OCI-LY1 (cell line): ENCODE data around the gene FFAR2.
"Not testable (repeated sequence)": the region's sequence is repeated elsewhere in the genome, so short reads cannot be mapped to it uniquely, and the experiment has no call there.

ENCODE experiments used
- H2AFZ ChIP-seq: fragments of 200-600 bp; sonication (generic), shearing (Covaris generic); 2 replicates; pipeline ENCODE4 v1.6.0; 2014; ENCODE audit warnings: antibody characterized with exemption, mild to moderate bottlenecking, low read length
- H3F3A ChIP-seq: fragments of 200-600 bp; sonication (generic), shearing (Covaris generic); 2 replicates; pipeline ENCODE4 v1.6.0; 2014; ENCODE audit warnings: mild to moderate bottlenecking, antibody characterized with exemption, low read length, moderate library complexity; ENCODE audit not compliant: insufficient read depth
- H3K27ac ChIP-seq: fragments of 200-600 bp; sonication (generic); 2 replicates; pipeline ENCODE4 v1.5.1; 2014; ENCODE audit warnings: low read length, mixed run types, mild to moderate bottlenecking, low read depth; ENCODE audit not compliant: poor library complexity, severe bottlenecking
- H3K27me3 ChIP-seq: fragments of 200-600 bp; sonication (generic); 2 replicates; pipeline ENCODE4 v1.6.0; 2014; ENCODE audit warnings: antibody characterized with exemption, mild to moderate bottlenecking, low read length, moderate library complexity; ENCODE audit not compliant: insufficient read depth
- H3K36me3 ChIP-seq: fragments of 200-600 bp; sonication (generic); 2 replicates; pipeline ENCODE4 v1.6.1; 2014; ENCODE audit warnings: mild to moderate bottlenecking, antibody characterized with exemption, low read length, moderate library complexity, mixed read lengths; ENCODE audit not compliant: insufficient read depth
- H3K4me1 ChIP-seq: fragments of 200-600 bp; sonication (generic); 2 replicates; pipeline ENCODE4 v1.5.1; 2014; ENCODE audit warnings: mild to moderate bottlenecking, low read length, moderate library complexity; ENCODE audit not compliant: insufficient read depth, severe bottlenecking
- H3K4me2 ChIP-seq: fragments of 200-600 bp; sonication (generic), shearing (Covaris generic); 2 replicates; pipeline ENCODE4 v1.6.1; 2014; ENCODE audit warnings: low read length
- H3K4me3 ChIP-seq: fragments of 200-600 bp; sonication (generic); 2 replicates; pipeline ENCODE4 v1.5.1; 2014; ENCODE audit warnings: low read length, low read depth, mild to moderate bottlenecking, mixed read lengths; ENCODE audit not compliant: poor library complexity, severe bottlenecking
- H3K79me2 ChIP-seq: fragments of 200-600 bp; shearing (Covaris generic); 2 replicates; pipeline ENCODE4 v1.6.1; 2016; ENCODE audit warnings: mixed run types, low read length, mixed read lengths; ENCODE audit not compliant: insufficient read depth
- H3K9ac ChIP-seq: fragments of 200-600 bp; sonication (generic), shearing (Covaris generic); 2 replicates; pipeline ENCODE4 v1.6.1; 2014; ENCODE audit warnings: mild to moderate bottlenecking, low read length, mixed read lengths
- H3K9me2 ChIP-seq: fragments of 200-600 bp; sonication (generic), shearing (Covaris generic); 2 replicates; pipeline ENCODE4 v1.6.1; 2014; ENCODE audit warnings: low read depth, mild to moderate bottlenecking, low read length, mixed read lengths
- H3K9me3 ChIP-seq: fragments of 200-600 bp; shearing (Covaris generic); 2 replicates; pipeline ENCODE4 v1.6.1; 2014; ENCODE audit warnings: low read length, mixed read lengths
- H4K20me1 ChIP-seq: fragments of 200-600 bp; sonication (generic), shearing (Covaris generic); 2 replicates; pipeline ENCODE4 v1.6.0; 2016; ENCODE audit warnings: mild to moderate bottlenecking, low read length; ENCODE audit not compliant: insufficient read depth
- CTCF ChIP-seq: fragments of 200-600 bp; sonication (generic), shearing (Covaris generic); IDR thresholded peaks from 2 replicates; pipeline ENCODE4 v1.5.1; 2017; ENCODE audit warnings: mild to moderate bottlenecking, antibody characterized with exemption, low read length, moderate library complexity, mixed read lengths
- EZH2 ChIP-seq: fragments of 200-600 bp; sonication (generic), shearing (Covaris generic); IDR thresholded peaks from 2 replicates; pipeline ENCODE4 v1.8.0; 2017; ENCODE audit warnings: borderline replicate concordance, mixed run types, mild to moderate bottlenecking, antibody characterized with exemption, low read length, moderate library complexity, mixed read lengths

The FFAR2 gene

GRCh38 chr19:35399948-35400772 is 47.9 kb upstream of the FFAR2 start:
- no peaks in the 10 kb centered on the region for H3K36me3 ChIP-seq
- H3F3A ChIP-seq: no peaks in the 10 kb centered on the region
- no peak overlapping the region for H3K4me3 ChIP-seq
- H3K4me1 ChIP-seq: no peaks in the 10 kb centered on the region
- H3K27me3 ChIP-seq: peaks cover 3% of the 10 kb centered on the region; the same call in 1 of the 2 replicates
- no peaks in the 10 kb centered on the region for H3K9me2 ChIP-seq
- H3K9me3 ChIP-seq: no peaks in the 10 kb centered on the region
- H4K20me1 ChIP-seq: no peaks in the 10 kb centered on the region
- H2AFZ ChIP-seq: no peak overlapping the region
- H3K9ac ChIP-seq: no peak overlapping the region
- TF ChIP-seq CTCF (no peak), EZH2 (no peak)
- H3K79me2 ChIP-seq: no peaks in the 10 kb centered on the region
- no peak overlapping the region for H3K4me2 ChIP-seq
- no peak overlapping the region for H3K27ac ChIP-seq

GRCh38 chr19:35400773-35401100 is 47.3 kb upstream of the FFAR2 start:
- no peaks in the 10 kb centered on the region for H3K36me3 ChIP-seq
- no peak overlapping the region for H3K4me2 ChIP-seq
- H3K79me2 ChIP-seq: no peaks in the 10 kb centered on the region
- no peak overlapping the region for H3K9ac ChIP-seq
- no peaks in the 10 kb centered on the region for H4K20me1 ChIP-seq
- H3K27ac ChIP-seq: no peak overlapping the region
- no peaks in the 10 kb centered on the region for H3K4me1 ChIP-seq
- peaks cover 3% of the 10 kb centered on the region; the same call in 1 of the 2 replicates for H3K27me3 ChIP-seq
- H3F3A ChIP-seq: no peaks in the 10 kb centered on the region
- no peaks in the 10 kb centered on the region for H3K9me2 ChIP-seq
- no peak overlapping the region for H3K4me3 ChIP-seq
- H2AFZ ChIP-seq: no peak overlapping the region
- TF ChIP-seq EZH2 (no peak), CTCF (no peak)
- H3K9me3 ChIP-seq: no peaks in the 10 kb centered on the region

GRCh38 chr19:35401416-35401815 is 46.6 kb upstream of the FFAR2 start:
- not testable (repeated sequence) for H3K9me3 ChIP-seq, H3F3A ChIP-seq, H3K4me3 ChIP-seq, H3K27me3 ChIP-seq, H3K4me1 ChIP-seq, H3K27ac ChIP-seq, H3K9me2 ChIP-seq, H4K20me1 ChIP-seq, H3K79me2 ChIP-seq, H3K9ac ChIP-seq, H3K4me2 ChIP-seq, H2AFZ ChIP-seq, H3K36me3 ChIP-seq
